IPS-NIHi7 (cell line): ENCODE data around the gene SNTG2.

Source experiments
- DNase-seq: peaks from one replicate; pipeline ENCODE4 v3.0.0; 2012; ENCODE audit warnings: mixed read lengths; ENCODE audit errors: extremely low spot score

Gene SNTG2

GRCh38 chr2:1231466-1232063 lies 280.9 kb downstream of the SNTG2 start:
- DNase-seq, result no peak

GRCh38 chr2:1233281-1233680 lies 282.6 kb downstream of the SNTG2 start:
- no peak for DNase-seq

- DNase-seq, result no peak
Observed at GRCh38 chr2:1234731-1235308, 284.2 kb downstream of the SNTG2 start.

- no peak for DNase-seq
Observed at GRCh38 chr2:1235806-1236205, 285.2 kb downstream of the SNTG2 start.

- no peak for DNase-seq
Observed at GRCh38 chr2:1236606-1237005, 286.0 kb downstream of the SNTG2 start.

- no peak for DNase-seq
Observed at GRCh38 chr2:1237783-1238182, 287.1 kb downstream of the SNTG2 start.

GRCh38 chr2:1238598-1239138 lies 288.0 kb downstream of the SNTG2 start:
- no peak for DNase-seq

GRCh38 chr2:1245193-1245592 lies 294.5 kb downstream of the SNTG2 start:
- no peak for DNase-seq

GRCh38 chr2:1246239-1246638 lies 295.6 kb downstream of the SNTG2 start:
- DNase-seq, result no peak

- DNase-seq, result no peak
Observed at GRCh38 chr2:1246991-1247390, 296.3 kb downstream of the SNTG2 start.

- DNase-seq, result no peak
Observed at GRCh38 chr2:1248187-1248586, 297.5 kb downstream of the SNTG2 start.

- no peak for DNase-seq
Observed at GRCh38 chr2:1249897-1250687, 299.4 kb downstream of the SNTG2 start.

- no peak for DNase-seq
Observed at GRCh38 chr2:1251520-1251919, 300.9 kb downstream of the SNTG2 start.

- DNase-seq, result no peak
Observed at GRCh38 chr2:1253629-1254028, 303.0 kb downstream of the SNTG2 start.

GRCh38 chr2:1254662-1255343 lies 304.2 kb downstream of the SNTG2 start:
- DNase-seq, result no peak

GRCh38 chr2:1256632-1257324 lies 306.1 kb downstream of the SNTG2 start:
- no peak for DNase-seq

GRCh38 chr2:1257334-1257733 lies 306.7 kb downstream of the SNTG2 start:
- DNase-seq, result no peak

- no peak for DNase-seq
Observed at GRCh38 chr2:1259746-1260145, 309.1 kb downstream of the SNTG2 start.

- no peak for DNase-seq
Observed at GRCh38 chr2:1262609-1263008, 312.0 kb downstream of the SNTG2 start.

- DNase-seq, result no peak
Observed at GRCh38 chr2:1265454-1265853, 314.8 kb downstream of the SNTG2 start.

- DNase-seq, result no peak
Observed at GRCh38 chr2:1266351-1266750, 315.7 kb downstream of the SNTG2 start.

GRCh38 chr2:1268034-1268433 lies 317.4 kb downstream of the SNTG2 start:
- no peak for DNase-seq
